Activated CD4-positive, alpha-beta memory T cell treated with anti-CD3 and anti-CD28 coated beads for 36 hours (primary cell): ENCODE data around the gene S100A8. TPM values are rescaled to one million over a fixed set of nuclear protein-coding genes. Genes with fewer than 3 reads are reported as not detected.
"Not testable (repeated sequence)": the region's sequence is repeated elsewhere in the genome, so short reads cannot be mapped to it uniquely, and the experiment has no call there.

Experiments
- CTCF ChIA-PET: fragments of 350-600 bp; sonication (Branson Sonifier 250); formaldehyde crosslinking; loops from one replicate; lab custom pipeline; 2021; ENCODE audit warnings: antibody characterized with exemption, inconsistent platforms; lab: Charles Lee
- POLR2A ChIA-PET: fragments of 350-600 bp; sonication (Branson Sonifier 250); formaldehyde crosslinking; loops from one replicate; lab custom pipeline; 2021; ENCODE audit warnings: antibody characterized with exemption; lab: Charles Lee
- DNase-seq: peaks from one replicate; pipeline ENCODE4 v3.0.0-alpha.2; 2020
- H3K27ac Mint-ChIP-seq: one replicate; pipeline ENCODE4 v1.8.0; 2021; ENCODE audit warnings: mixed read lengths
- H3K27me3 Mint-ChIP-seq: one replicate; pipeline ENCODE4 v1.8.0; 2021; ENCODE audit warnings: mixed read lengths
- H3K36me3 Mint-ChIP-seq: one replicate; pipeline ENCODE4 v1.8.0; 2021; ENCODE audit warnings: mixed read lengths
- H3K4me1 Mint-ChIP-seq: one replicate; pipeline ENCODE4 v1.8.0; 2021; ENCODE audit warnings: low read depth, mixed read lengths
- H3K4me3 Mint-ChIP-seq: one replicate; pipeline ENCODE4 v1.8.0; 2021; ENCODE audit warnings: mild to moderate bottlenecking, mixed read lengths
- H3K9me3 Mint-ChIP-seq: one replicate; pipeline ENCODE4 v1.8.0; 2021; ENCODE audit warnings: mixed read lengths
- intact Hi-C: fragments of 100-400 bp; cut with micrococcal nuclease; formaldehyde crosslinking; loops from one replicate; pipeline ENCODE4 v1.15.1; 2023
- total RNA-seq, 2 experiments: library from RNA; stranded (reverse); gene quantifications; one replicate each; pipeline ENCODE4 v1.2.3, GENCODE V29; 2021

Gene S100A8
- total RNA-seq, 2 experiments from 2014 or later = not detected

GRCh38 chr1:153347856-153348255 is 43.0 kb downstream of the S100A8 start:
- peaks cover 26% of the 10 kb centered on the region for H3K4me1 Mint-ChIP-seq
- intact Hi-C loops = no loop called here
- DNase-seq = no peak
- no peak overlapping the region for H3K4me3 Mint-ChIP-seq
- no peaks in the 10 kb centered on the region for H3K9me3 Mint-ChIP-seq
- POLR2A ChIA-PET = interaction anchor here (0.6 kb wide), 1 partner anchor 355 kb away, joined by 3 read pairs; no protein-coding TSS in a partner anchor
- CTCF ChIA-PET = no interaction called here
- H3K36me3 Mint-ChIP-seq = no peaks in the 10 kb centered on the region
- H3K27me3 Mint-ChIP-seq = peaks cover 19% of the 10 kb centered on the region
- H3K27ac Mint-ChIP-seq = no peak overlapping the region

GRCh38 chr1:153347049-153347448 is 43.8 kb downstream of the S100A8 start:
- intact Hi-C loops = not testable (repeated sequence)
- CTCF ChIA-PET = interaction anchor here (1.5 kb wide), 1 partner anchor 147 kb away, joined by 3 read pairs; no protein-coding TSS in a partner anchor
- H3K4me1 Mint-ChIP-seq = peaks cover 26% of the 10 kb centered on the region

GRCh38 chr1:153346077-153346723 is 44.7 kb downstream of the S100A8 start:
- no peak overlapping the region for H3K27ac Mint-ChIP-seq
- CTCF ChIA-PET = interaction anchor here (1.2 to 1.5 kb wide), 3 partner anchors 9 to 148 kb away, joined by 3 to 5 read pairs (median 3); partner anchors contain the start of gene S100A9
- no peak overlapping the region for H3K4me3 Mint-ChIP-seq
- intact Hi-C loops = no loop called here
- H3K9me3 Mint-ChIP-seq = no peaks in the 10 kb centered on the region
- H3K4me1 Mint-ChIP-seq = peaks cover 26% of the 10 kb centered on the region
- no peak for DNase-seq
- H3K27me3 Mint-ChIP-seq = peaks cover 21% of the 10 kb centered on the region
- POLR2A ChIA-PET = no interaction called here
- H3K36me3 Mint-ChIP-seq = no peaks in the 10 kb centered on the region

More at GRCh38 chr1:153347049-153347448, 43.8 kb downstream of the S100A8 start:
- H3K27me3 Mint-ChIP-seq = peaks cover 21% of the 10 kb centered on the region
- H3K4me3 Mint-ChIP-seq, POLR2A ChIA-PET, H3K9me3 Mint-ChIP-seq, DNase-seq, H3K27ac Mint-ChIP-seq, H3K36me3 Mint-ChIP-seq: not testable (repeated sequence)

- no peaks in the 10 kb centered on the region for H3K9me3 Mint-ChIP-seq
- peaks cover 26% of the 10 kb centered on the region for H3K4me1 Mint-ChIP-seq
- H3K36me3 Mint-ChIP-seq = no peaks in the 10 kb centered on the region
- ChIA-PET CTCF (interaction anchor here (1.0 to 1.5 kb wide), 4 partner anchors 10 to 165 kb away, joined by 3 to 5 read pairs (median 3); partner anchors contain the start of gene S100A9), POLR2A (no interaction called here)
- H3K4me3 Mint-ChIP-seq = no peak overlapping the region
- H3K27ac Mint-ChIP-seq = no peak overlapping the region
- intact Hi-C loops = no loop called here
- no peak for DNase-seq
- peaks cover 19% of the 10 kb centered on the region for H3K27me3 Mint-ChIP-seq
These were observed 45.4 kb downstream of the S100A8 start for GRCh38 chr1:153345187-153346076.

GRCh38 chr1:153344718-153345025 is 46.2 kb downstream of the S100A8 start:
- H3K4me1 Mint-ChIP-seq = peaks cover 32% of the 10 kb centered on the region
- H3K4me3 Mint-ChIP-seq = no peak overlapping the region
- POLR2A ChIA-PET = no interaction called here
- intact Hi-C loops = no loop called here
- no peaks in the 10 kb centered on the region for H3K9me3 Mint-ChIP-seq
- H3K36me3 Mint-ChIP-seq = no peaks in the 10 kb centered on the region
- no peak for DNase-seq
- peaks cover 17% of the 10 kb centered on the region for H3K27me3 Mint-ChIP-seq
- CTCF ChIA-PET = interaction anchor here (1.0 kb wide), 1 partner anchor 166 kb away, joined by 3 read pairs; no protein-coding TSS in a partner anchor
- no peak overlapping the region for H3K27ac Mint-ChIP-seq

- H3K27ac Mint-ChIP-seq = no peak overlapping the region
- intact Hi-C loops = no loop called here
- H3K4me3 Mint-ChIP-seq = no peak overlapping the region
- ChIA-PET CTCF (interaction anchor here (1.0 to 2.4 kb wide), 2 partner anchors 9 to 166 kb away, joined by 3 to 15 read pairs; no protein-coding TSS in a partner anchor), POLR2A (no interaction called here)
- H3K4me1 Mint-ChIP-seq = peaks cover 36% of the 10 kb centered on the region
- H3K9me3 Mint-ChIP-seq = no peaks in the 10 kb centered on the region
- peaks cover 16% of the 10 kb centered on the region for H3K27me3 Mint-ChIP-seq
- no peaks in the 10 kb centered on the region for H3K36me3 Mint-ChIP-seq
- no peak for DNase-seq
These were observed 46.8 kb downstream of the S100A8 start for GRCh38 chr1:153343811-153344717.

GRCh38 chr1:153343040-153343681 is 47.7 kb downstream of the S100A8 start:
- no peak overlapping the region for H3K27ac Mint-ChIP-seq
- intact Hi-C loops = no loop called here
- peaks cover 38% of the 10 kb centered on the region for H3K4me1 Mint-ChIP-seq
- CTCF ChIA-PET = interaction anchor here (1.2 to 2.4 kb wide), 3 partner anchors 8 to 152 kb away, joined by 3 to 15 read pairs (median 5); no protein-coding TSS in a partner anchor
- peaks cover 14% of the 10 kb centered on the region for H3K27me3 Mint-ChIP-seq
- no peaks in the 10 kb centered on the region for H3K36me3 Mint-ChIP-seq
- no peak overlapping the region for H3K4me3 Mint-ChIP-seq
- DNase-seq = no peak
- no peaks in the 10 kb centered on the region for H3K9me3 Mint-ChIP-seq
- POLR2A ChIA-PET = no interaction called here

GRCh38 chr1:153342178-153342577 is 48.7 kb downstream of the S100A8 start:
- ChIA-PET CTCF (interaction anchor here (1.2 to 2.4 kb wide), 3 partner anchors 9 to 153 kb away, joined by 3 to 15 read pairs (median 5); no protein-coding TSS in a partner anchor), POLR2A (no interaction called here)
- no peaks in the 10 kb centered on the region for H3K36me3 Mint-ChIP-seq
- no peak overlapping the region for H3K27ac Mint-ChIP-seq
- no peak for DNase-seq
- no peaks in the 10 kb centered on the region for H3K9me3 Mint-ChIP-seq
- H3K4me3 Mint-ChIP-seq = no peak overlapping the region
- intact Hi-C loops = no loop called here
- H3K27me3 Mint-ChIP-seq = peaks cover 14% of the 10 kb centered on the region
- peaks cover 38% of the 10 kb centered on the region for H3K4me1 Mint-ChIP-seq

GRCh38 chr1:153341431-153341934 is 49.4 kb downstream of the S100A8 start:
- CTCF ChIA-PET = interaction anchor here (1.5 kb wide), 1 partner anchor 154 kb away, joined by 5 read pairs; no protein-coding TSS in a partner anchor
- intact Hi-C loops = no loop called here
- peaks cover 35% of the 10 kb centered on the region for H3K4me1 Mint-ChIP-seq

GRCh38 chr1:153340356-153340755 is 50.5 kb downstream of the S100A8 start:
- no peak overlapping the region for H3K4me3 Mint-ChIP-seq
- ChIA-PET CTCF (no interaction called here), POLR2A (no interaction called here)
- H3K4me1 Mint-ChIP-seq = peaks cover 24% of the 10 kb centered on the region
- DNase-seq = no peak
- H3K36me3 Mint-ChIP-seq = no peaks in the 10 kb centered on the region
- peaks cover 7% of the 10 kb centered on the region for H3K27me3 Mint-ChIP-seq
- no peak overlapping the region for H3K27ac Mint-ChIP-seq
- no peaks in the 10 kb centered on the region for H3K9me3 Mint-ChIP-seq
- intact Hi-C loops = no loop called here

More at GRCh38 chr1:153341431-153341934, 49.4 kb downstream of the S100A8 start:
- H3K27ac Mint-ChIP-seq = no peak overlapping the region
- no peaks in the 10 kb centered on the region for H3K36me3 Mint-ChIP-seq
- no peak overlapping the region for H3K4me3 Mint-ChIP-seq
- no peak for DNase-seq
- H3K9me3 Mint-ChIP-seq = no peaks in the 10 kb centered on the region
- peaks cover 11% of the 10 kb centered on the region for H3K27me3 Mint-ChIP-seq
- POLR2A ChIA-PET = no interaction called here
